ENCODE measurements around the gene LYPD5. TPM values are rescaled to one million over a fixed set of nuclear protein-coding genes. Genes with fewer than 3 reads are reported as not detected.

The LYPD5 gene
- total and polyA plus RNA-seq, 2 of the 13 experiments (the other 11 are each of a cell fraction or from before 2014, with no cell fraction given) = not detected

DNA sequence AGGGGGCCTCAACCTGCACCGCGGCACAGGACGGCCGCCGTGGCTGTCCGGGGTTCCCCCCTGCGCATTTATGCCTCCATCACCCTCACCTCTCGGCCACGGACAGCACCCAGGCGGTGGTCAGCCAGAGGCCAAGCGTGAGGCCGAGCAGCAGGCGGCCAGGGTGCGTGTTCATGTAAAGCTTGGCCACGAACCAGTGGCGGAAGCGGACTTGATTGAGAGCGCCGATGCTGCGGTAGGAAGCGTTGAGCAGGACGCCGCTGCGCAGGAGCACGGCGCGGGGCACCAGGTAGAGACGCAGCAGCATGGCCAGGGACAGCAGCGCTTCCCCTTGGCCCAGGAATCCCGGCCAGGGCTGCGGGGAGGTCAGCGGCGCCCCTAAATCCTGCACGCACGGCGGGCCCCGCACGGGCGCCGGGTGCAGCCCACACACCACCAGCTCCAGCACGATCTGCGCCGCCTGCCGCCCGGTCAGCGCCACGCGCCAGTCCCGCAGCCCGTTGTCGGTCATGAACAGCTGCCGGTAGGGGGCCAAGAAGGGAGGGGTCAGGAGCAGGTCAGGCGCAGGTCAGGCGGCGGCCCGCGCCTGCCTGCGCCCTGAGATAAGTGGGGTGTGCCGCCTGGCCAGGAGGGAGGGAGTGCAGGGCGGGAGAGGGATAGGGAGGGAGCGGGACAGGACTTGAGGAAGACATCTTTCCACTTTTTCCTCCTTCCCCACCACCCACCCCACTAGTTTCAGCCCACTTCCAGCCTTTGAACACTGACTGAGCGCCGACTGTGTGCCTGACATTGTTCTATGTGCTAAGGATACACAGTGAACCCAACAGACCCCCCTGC lies 27.9 kb downstream of the LYPD5 start:
- Histone ChIP-seq H3K36me3 (replicated peaks in 1 of 2; ENCODE audit: control insufficient read depth in 1 of 2, insufficient read depth in 2 of 2, low read length in 2 of 2) (no peaks in the 10 kb centered on the region), H3K4me3 (replicated peaks in 1 of 3; ENCODE audit: insufficient read depth in 1 of 3, low read depth in 2 of 3, low read length in 3 of 3) (peak overlapping the region; percentile 5 to 68 (median 56); a peak in 5 of 6 replicates), H3K27ac (ENCODE audit: extremely low read length, insufficient read depth, low read length) (no peak overlapping the region), H3K9ac (ENCODE audit: insufficient read depth, low read depth, low read length) (peak overlapping the region; percentile 17; the same call in 1 of the 2 replicates), H3K4me2 (ENCODE audit: low read depth, low read length) (peak overlapping the region; percentile 75), H4K20me1 (ENCODE audit: insufficient read depth, low read length) (no peaks in the 10 kb centered on the region), H2AFZ (ENCODE audit: low read length) (no peak overlapping the region), H3K79me2 (ENCODE audit: insufficient read depth, low read length) (no peaks in the 10 kb centered on the region), H3K9me3 (ENCODE audit: low read length) (no peaks in the 10 kb centered on the region), H3K27me3 (ENCODE audit: control insufficient read depth in 1 of 2, insufficient read depth in 2 of 2, low read length in 2 of 2) (peaks cover 1 to 17% of the 10 kb centered on the region in 2 experiments; a peak in 3 of 5 replicates), H3K4me1 (ENCODE audit: insufficient read depth, low read length) (peaks cover 21% of the 10 kb centered on the region)
- FAIRE-seq (no peak), ATAC-seq (peak; percentile 95), DNase-seq (ENCODE audit: low spot score) (peak; percentile 63)
- intact Hi-C loops (cut with micrococcal nuclease; ENCODE audit: unreplicated experiment) = no loop called here
- 3% methylated on average over 12 of the region's 63 CpGs for WGBS (ENCODE audit: low lambda C conversion rate)
- in situ Hi-C loops (cut with HindIII; ENCODE audit: extremely low pct_ligation_motif_present, low pct_unique_long_range_greater_than_20kb) = no loop called here
- no TSS peak for BruUV-seq (replicated peaks)
- CTCF ChIA-PET (ENCODE audit: low intra/inter-chr PET ratio, low total read pairs) = interaction anchor here (1.1 to 1.6 kb wide), 5 partner anchors 8 to 30 kb away, joined by 3 to 4 read pairs (median 3); no protein-coding TSS in a partner anchor
- POLR2A ChIA-PET = interaction anchor here (0.8 to 1.8 kb wide), 3 partner anchors 15 to 29 kb away, joined by 3 to 8 read pairs (median 4); partner anchors contain the start of gene SMG9
- TF ChIP-seq NR2C2 (CRISPR knock-in tag; IDR thresholded peaks at IDR 0.05; ENCODE audit: borderline replicate concordance) (peak; percentile 70), KDM5B (CRISPR knock-in tag; IDR thresholded peaks at IDR 0.05; ENCODE audit: borderline replicate concordance) (peak; percentile 37; the same call in 1 of the 2 replicates), HOXA3 (CRISPR knock-in tag; IDR thresholded peaks at IDR 0.05) (peak; percentile 47; the same call in 1 of the 2 replicates), SAP130 (CRISPR knock-in tag; IDR thresholded peaks at IDR 0.05; ENCODE audit: low read depth) (peak; percentile 68), IRX3 (CRISPR knock-in tag; IDR thresholded peaks at IDR 0.05; ENCODE audit: borderline replicate concordance, low read depth) (0 out of 2 replicates have a peak, but pooled peaks have one; percentile 35), ZNF329 (CRISPR knock-in tag; IDR thresholded peaks at IDR 0.05; ENCODE audit: low read depth) (no peak), BHLHE40 (IDR thresholded peaks at IDR 0.05; ENCODE audit: low read length) (peak; percentile 44; the same call in 1 of the 2 replicates), ZNF264 (CRISPR knock-in tag; IDR thresholded peaks at IDR 0.05) (peak; percentile 72), ZNF839 (CRISPR knock-in tag; IDR thresholded peaks at IDR 0.05; ENCODE audit: borderline replicate concordance) (no peak), SPEN (CRISPR knock-in tag; IDR thresholded peaks at IDR 0.05; ENCODE audit: low read depth) (peak; percentile 37; the same call in 1 of the 2 replicates)
- TF ChIP-seq, protein P1, sequence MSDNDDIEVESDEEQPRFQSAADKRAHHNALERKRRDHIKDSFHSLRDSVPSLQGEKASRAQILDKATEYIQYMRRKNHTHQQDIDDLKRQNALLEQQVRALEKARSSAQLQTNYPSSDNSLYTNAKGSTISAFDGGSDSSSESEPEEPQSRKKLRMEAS (IDR thresholded peaks at IDR 0.05) = peak; percentile 73
- TF ChIP-seq, protein P2, sequence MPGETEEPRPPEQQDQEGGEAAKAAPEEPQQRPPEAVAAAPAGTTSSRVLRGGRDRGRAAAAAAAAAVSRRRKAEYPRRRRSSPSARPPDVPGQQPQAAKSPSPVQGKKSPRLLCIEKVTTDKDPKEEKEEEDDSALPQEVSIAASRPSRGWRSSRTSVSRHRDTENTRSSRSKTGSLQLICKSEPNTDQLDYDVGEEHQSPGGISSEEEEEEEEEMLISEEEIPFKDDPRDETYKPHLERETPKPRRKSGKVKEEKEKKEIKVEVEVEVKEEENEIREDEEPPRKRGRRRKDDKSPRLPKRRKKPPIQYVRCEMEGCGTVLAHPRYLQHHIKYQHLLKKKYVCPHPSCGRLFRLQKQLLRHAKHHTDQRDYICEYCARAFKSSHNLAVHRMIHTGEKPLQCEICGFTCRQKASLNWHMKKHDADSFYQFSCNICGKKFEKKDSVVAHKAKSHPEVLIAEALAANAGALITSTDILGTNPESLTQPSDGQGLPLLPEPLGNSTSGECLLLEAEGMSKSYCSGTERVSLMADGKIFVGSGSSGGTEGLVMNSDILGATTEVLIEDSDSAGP (CRISPR knock-in tag; IDR thresholded peaks at IDR 0.05; ENCODE audit: borderline replicate concordance) = peak; percentile 85; the same call in 1 of the 2 replicates
- TF ChIP-seq, protein P3, sequence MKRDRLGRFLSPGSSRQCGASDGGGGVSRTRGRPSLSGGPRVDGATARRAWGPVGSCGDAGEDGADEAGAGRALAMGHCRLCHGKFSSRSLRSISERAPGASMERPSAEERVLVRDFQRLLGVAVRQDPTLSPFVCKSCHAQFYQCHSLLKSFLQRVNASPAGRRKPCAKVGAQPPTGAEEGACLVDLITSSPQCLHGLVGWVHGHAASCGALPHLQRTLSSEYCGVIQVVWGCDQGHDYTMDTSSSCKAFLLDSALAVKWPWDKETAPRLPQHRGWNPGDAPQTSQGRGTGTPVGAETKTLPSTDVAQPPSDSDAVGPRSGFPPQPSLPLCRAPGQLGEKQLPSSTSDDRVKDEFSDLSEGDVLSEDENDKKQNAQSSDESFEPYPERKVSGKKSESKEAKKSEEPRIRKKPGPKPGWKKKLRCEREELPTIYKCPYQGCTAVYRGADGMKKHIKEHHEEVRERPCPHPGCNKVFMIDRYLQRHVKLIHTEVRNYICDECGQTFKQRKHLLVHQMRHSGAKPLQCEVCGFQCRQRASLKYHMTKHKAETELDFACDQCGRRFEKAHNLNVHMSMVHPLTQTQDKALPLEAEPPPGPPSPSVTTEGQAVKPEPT (CRISPR knock-in tag; IDR thresholded peaks at IDR 0.05; ENCODE audit: low read depth) = 0 out of 2 replicates have a peak, but pooled peaks have one; percentile 57
- TF ChIP-seq, protein P4, sequence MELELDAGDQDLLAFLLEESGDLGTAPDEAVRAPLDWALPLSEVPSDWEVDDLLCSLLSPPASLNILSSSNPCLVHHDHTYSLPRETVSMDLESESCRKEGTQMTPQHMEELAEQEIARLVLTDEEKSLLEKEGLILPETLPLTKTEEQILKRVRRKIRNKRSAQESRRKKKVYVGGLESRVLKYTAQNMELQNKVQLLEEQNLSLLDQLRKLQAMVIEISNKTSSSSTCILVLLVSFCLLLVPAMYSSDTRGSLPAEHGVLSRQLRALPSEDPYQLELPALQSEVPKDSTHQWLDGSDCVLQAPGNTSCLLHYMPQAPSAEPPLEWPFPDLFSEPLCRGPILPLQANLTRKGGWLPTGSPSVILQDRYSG (CRISPR knock-in tag; IDR thresholded peaks at IDR 0.05) = no peak
- TF ChIP-seq, protein P5, sequence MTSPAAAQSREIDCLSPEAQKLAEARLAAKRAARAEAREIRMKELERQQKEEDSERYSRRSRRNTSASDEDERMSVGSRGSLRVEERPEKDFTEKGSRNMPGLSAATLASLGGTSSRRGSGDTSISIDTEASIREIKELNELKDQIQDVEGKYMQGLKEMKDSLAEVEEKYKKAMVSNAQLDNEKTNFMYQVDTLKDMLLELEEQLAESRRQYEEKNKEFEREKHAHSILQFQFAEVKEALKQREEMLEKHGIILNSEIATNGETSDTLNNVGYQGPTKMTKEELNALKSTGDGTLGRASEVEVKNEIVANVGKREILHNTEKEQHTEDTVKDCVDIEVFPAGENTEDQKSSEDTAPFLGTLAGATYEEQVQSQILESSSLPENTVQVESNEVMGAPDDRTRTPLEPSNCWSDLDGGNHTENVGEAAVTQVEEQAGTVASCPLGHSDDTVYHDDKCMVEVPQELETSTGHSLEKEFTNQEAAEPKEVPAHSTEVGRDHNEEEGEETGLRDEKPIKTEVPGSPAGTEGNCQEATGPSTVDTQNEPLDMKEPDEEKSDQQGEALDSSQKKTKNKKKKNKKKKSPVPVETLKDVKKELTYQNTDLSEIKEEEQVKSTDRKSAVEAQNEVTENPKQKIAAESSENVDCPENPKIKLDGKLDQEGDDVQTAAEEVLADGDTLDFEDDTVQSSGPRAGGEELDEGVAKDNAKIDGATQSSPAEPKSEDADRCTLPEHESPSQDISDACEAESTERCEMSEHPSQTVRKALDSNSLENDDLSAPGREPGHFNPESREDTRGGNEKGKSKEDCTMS (CRISPR knock-in tag; conservative IDR thresholded peaks at IDR 0.05) = no peak

Data from HepG2 (cell line).